GM19240 (cell line): ENCODE data around the gene KRT77.
"Not testable (repeated sequence)": the region's sequence is repeated elsewhere in the genome, so short reads cannot be mapped to it uniquely, and the experiment has no call there.

Source experiments
- DNase-seq: peaks from one replicate; pipeline ENCODE4 v3.0.0; 2011; ENCODE audit warnings: low spot score; ENCODE audit not compliant: insufficient read length

Gene KRT77

GRCh38 chr12:52703424-52703823 is at the start of gene KRT77:
TSS of gene KRT77 (minus strand) at chr12:52703524. CDS start at chr12:52703434, 90 bp downstream.
- DNase-seq, result no peak

- no peak for DNase-seq
Observed at GRCh38 chr12:52752516-52752915, 49.2 kb upstream of the KRT77 start.

GRCh38 chr12:52751795-52752194 is 48.5 kb upstream of the KRT77 start:
- DNase-seq, result no peak

- DNase-seq, result not testable (repeated sequence)
Observed at GRCh38 chr12:52750532-52750931, 47.2 kb upstream of the KRT77 start.

- DNase-seq, result no peak
Observed at GRCh38 chr12:52749827-52750226, 46.5 kb upstream of the KRT77 start.

- DNase-seq, result no peak
Observed at GRCh38 chr12:52748578-52748977, 45.3 kb upstream of the KRT77 start.

GRCh38 chr12:52745554-52745953 is 42.2 kb upstream of the KRT77 start:
- DNase-seq, result no peak

GRCh38 chr12:52744493-52745156 is 41.3 kb upstream of the KRT77 start:
- DNase-seq, result no peak

- DNase-seq, result no peak
Observed at GRCh38 chr12:52742822-52743457, 39.6 kb upstream of the KRT77 start.

- DNase-seq, result no peak
Observed at GRCh38 chr12:52742196-52742580, 38.9 kb upstream of the KRT77 start.

GRCh38 chr12:52741375-52742195 is 38.3 kb upstream of the KRT77 start:
- peak; percentile 14 for DNase-seq

GRCh38 chr12:52740584-52740983 is 37.3 kb upstream of the KRT77 start:
- no peak for DNase-seq

- no peak for DNase-seq
Observed at GRCh38 chr12:52739963-52740362, 36.6 kb upstream of the KRT77 start.

GRCh38 chr12:52735816-52736632 is 32.7 kb upstream of the KRT77 start:
- no peak for DNase-seq

GRCh38 chr12:52735106-52735505 is 31.8 kb upstream of the KRT77 start:
- no peak for DNase-seq

GRCh38 chr12:52730793-52731192 is 27.5 kb upstream of the KRT77 start:
- no peak for DNase-seq

GRCh38 chr12:52730383-52730782 is 27.1 kb upstream of the KRT77 start:
- DNase-seq, result no peak

- DNase-seq, result no peak
Observed at GRCh38 chr12:52729147-52729546, 25.8 kb upstream of the KRT77 start.

GRCh38 chr12:52728374-52728773 is 25.1 kb upstream of the KRT77 start:
- DNase-seq, result no peak

- no peak for DNase-seq
Observed at GRCh38 chr12:52727037-52727436, 23.7 kb upstream of the KRT77 start.

- no peak for DNase-seq
Observed at GRCh38 chr12:52726451-52726850, 23.1 kb upstream of the KRT77 start.

GRCh38 chr12:52724384-52724783 is 21.1 kb upstream of the KRT77 start:
- no peak for DNase-seq
